ENCODE measurements around the gene NOS3. TPM values are rescaled to one million over a fixed set of nuclear protein-coding genes. Genes with fewer than 3 reads are reported as not detected.
"Not testable (repeated sequence)": the region's sequence is repeated elsewhere in the genome, so short reads cannot be mapped to it uniquely, and the experiment has no call there.

The NOS3 gene
- total RNA-seq, 1 donor from 2014 or later = 1.0 TPM

DNA sequence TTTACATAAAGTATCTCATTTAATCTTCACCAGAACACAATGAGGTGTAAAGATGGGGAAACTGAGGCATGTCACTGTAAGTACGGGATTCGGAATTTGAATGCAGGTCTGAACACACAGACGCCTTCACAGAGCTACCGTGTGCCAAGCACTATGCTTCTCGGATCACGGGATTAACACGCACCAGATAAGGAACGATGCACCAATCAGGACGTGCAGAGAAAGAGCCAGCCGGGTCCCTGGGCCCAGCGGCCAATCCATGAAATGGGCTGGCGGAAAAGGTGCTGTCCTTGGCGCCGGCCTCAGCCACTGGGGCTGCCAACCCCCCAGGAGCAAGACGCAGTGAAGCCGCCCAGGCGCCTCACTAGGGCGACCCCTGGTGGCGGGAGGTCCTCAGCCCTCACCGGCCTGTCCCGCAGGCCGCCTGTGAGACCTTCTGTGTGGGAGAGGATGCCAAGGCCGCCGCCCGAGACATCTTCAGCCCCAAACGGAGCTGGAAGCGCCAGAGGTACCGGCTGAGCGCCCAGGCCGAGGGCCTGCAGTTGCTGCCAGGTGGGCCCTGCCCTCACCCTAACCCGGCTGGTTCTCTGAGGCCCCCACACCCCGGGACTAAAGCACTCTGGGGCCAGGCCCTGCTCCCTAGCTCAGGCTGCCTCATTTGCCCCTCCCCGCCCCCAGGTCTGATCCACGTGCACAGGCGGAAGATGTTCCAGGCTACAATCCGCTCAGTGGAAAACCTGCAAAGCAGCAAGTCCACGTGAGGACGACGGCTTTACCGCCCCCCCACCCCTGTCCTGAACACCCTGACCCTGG, 17.9 kb downstream of the NOS3 start:
- H3K4me3 ChIP-seq (ENCODE audit: low read depth, low read length) = no peak overlapping the region

DNA sequence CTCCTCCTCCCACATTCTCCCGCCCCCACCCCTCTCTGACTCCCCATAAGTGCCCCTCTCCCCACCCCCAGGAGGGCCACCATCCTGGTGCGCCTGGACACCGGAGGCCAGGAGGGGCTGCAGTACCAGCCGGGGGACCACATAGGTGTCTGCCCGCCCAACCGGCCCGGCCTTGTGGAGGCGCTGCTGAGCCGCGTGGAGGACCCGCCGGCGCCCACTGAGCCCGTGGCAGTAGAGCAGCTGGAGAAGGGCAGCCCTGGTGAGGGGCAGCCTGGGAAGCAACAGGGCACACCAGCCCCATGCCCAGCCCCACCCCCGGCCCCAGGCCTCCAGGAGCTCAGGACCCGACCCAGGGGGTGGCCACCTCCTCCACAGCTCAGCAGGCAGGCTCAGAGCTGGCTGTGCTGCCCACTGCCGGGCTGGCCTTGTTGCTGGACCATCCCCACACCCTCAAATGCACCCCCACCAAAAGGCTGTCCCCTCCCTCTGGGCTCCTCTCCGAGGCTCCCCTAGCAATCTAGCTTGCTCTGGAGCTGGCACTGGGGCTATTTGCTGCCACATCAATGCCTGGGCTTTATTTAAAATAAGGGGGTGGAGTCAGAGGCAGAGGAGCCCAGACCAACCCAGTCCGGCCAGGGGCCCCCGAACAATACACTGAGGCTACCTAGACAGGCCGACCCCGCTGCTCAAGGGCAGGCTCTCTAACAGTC, 18.7 kb downstream of the NOS3 start:
- Histone ChIP-seq H3K27me3 (ENCODE audit: control insufficient read depth, insufficient read depth, low read length) (peaks cover 36% of the 10 kb centered on the region), H3K4me3 (ENCODE audit: low read depth, low read length) (no peak overlapping the region), H3K36me3 (ENCODE audit: control insufficient read depth, insufficient read depth, low read length) (no peaks in the 10 kb centered on the region)
- DNase-seq (ENCODE audit: low read depth) = no peak
- TF ChIP-seq, protein P1, sequence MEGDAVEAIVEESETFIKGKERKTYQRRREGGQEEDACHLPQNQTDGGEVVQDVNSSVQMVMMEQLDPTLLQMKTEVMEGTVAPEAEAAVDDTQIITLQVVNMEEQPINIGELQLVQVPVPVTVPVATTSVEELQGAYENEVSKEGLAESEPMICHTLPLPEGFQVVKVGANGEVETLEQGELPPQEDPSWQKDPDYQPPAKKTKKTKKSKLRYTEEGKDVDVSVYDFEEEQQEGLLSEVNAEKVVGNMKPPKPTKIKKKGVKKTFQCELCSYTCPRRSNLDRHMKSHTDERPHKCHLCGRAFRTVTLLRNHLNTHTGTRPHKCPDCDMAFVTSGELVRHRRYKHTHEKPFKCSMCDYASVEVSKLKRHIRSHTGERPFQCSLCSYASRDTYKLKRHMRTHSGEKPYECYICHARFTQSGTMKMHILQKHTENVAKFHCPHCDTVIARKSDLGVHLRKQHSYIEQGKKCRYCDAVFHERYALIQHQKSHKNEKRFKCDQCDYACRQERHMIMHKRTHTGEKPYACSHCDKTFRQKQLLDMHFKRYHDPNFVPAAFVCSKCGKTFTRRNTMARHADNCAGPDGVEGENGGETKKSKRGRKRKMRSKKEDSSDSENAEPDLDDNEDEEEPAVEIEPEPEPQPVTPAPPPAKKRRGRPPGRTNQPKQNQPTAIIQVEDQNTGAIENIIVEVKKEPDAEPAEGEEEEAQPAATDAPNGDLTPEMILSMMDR (IDR thresholded peaks at IDR 0.05; ENCODE audit: insufficient read depth, low read length, poor library complexity, severe bottlenecking) = peak; percentile 12

More for the DNA sequence above, 17.9 kb downstream of the NOS3 start:
- H3K36me3 ChIP-seq (ENCODE audit: control insufficient read depth, insufficient read depth, low read length) = no peaks in the 10 kb centered on the region
- DNase-seq (ENCODE audit: low read depth) = no peak
- TF ChIP-seq, protein P1 (IDR thresholded peaks at IDR 0.05; ENCODE audit: insufficient read depth, low read length, poor library complexity, severe bottlenecking) = peak; percentile 85
- peaks cover 32% of the 10 kb centered on the region for H3K27me3 ChIP-seq (ENCODE audit: control insufficient read depth, insufficient read depth, low read length)

GRCh38 chr7:151010037-151010306, 19.2 kb downstream of the NOS3 start:
- TF ChIP-seq, protein P1 (IDR thresholded peaks at IDR 0.05; ENCODE audit: insufficient read depth, low read length, poor library complexity, severe bottlenecking) = no peak
- H3K4me3 ChIP-seq (ENCODE audit: low read depth, low read length) = no peak overlapping the region
- no peaks in the 10 kb centered on the region for H3K36me3 ChIP-seq (ENCODE audit: control insufficient read depth, insufficient read depth, low read length)
- H3K27me3 ChIP-seq (ENCODE audit: control insufficient read depth, insufficient read depth, low read length) = peaks cover 37% of the 10 kb centered on the region
- no peak for DNase-seq (ENCODE audit: low read depth)

- TF ChIP-seq, protein P1 (IDR thresholded peaks at IDR 0.05; ENCODE audit: insufficient read depth, low read length, poor library complexity, severe bottlenecking) = no peak
- DNase-seq (ENCODE audit: low read depth) = no peak
- H3K4me3 ChIP-seq (ENCODE audit: low read depth, low read length) = no peak overlapping the region
Observed at GRCh38 chr7:151010307-151011096, 19.7 kb downstream of the NOS3 start.

DNA sequence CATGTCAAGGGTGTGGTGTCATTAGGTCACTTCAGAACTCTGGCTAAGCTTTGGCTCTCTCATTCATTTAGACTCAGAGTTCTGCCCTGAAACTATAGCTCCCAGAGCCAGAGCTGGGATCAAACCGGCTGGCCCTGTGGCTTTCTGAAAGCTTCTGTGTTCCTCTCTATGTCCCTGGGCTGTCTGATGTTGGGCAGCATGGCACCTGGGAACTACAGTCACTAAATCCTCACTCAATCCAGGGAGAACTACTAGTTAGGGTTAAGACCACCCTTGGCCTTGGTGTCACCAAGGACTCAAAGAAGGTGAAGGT, 20.2 kb downstream of the NOS3 start:
- Histone ChIP-seq H3K36me3 (ENCODE audit: control insufficient read depth, insufficient read depth, low read length) (no peaks in the 10 kb centered on the region), H3K27me3 (ENCODE audit: control insufficient read depth, insufficient read depth, low read length) (peaks cover 38% of the 10 kb centered on the region), H3K4me3 (ENCODE audit: low read depth, low read length) (no peak overlapping the region)
- no peak for DNase-seq (ENCODE audit: low read depth)
- TF ChIP-seq, protein P1 (IDR thresholded peaks at IDR 0.05; ENCODE audit: insufficient read depth, low read length, poor library complexity, severe bottlenecking) = no peak

More at GRCh38 chr7:151010307-151011096, 19.7 kb downstream of the NOS3 start:
- Histone ChIP-seq H3K27me3 (ENCODE audit: control insufficient read depth, insufficient read depth, low read length) (peaks cover 36% of the 10 kb centered on the region), H3K36me3 (ENCODE audit: control insufficient read depth, insufficient read depth, low read length) (no peaks in the 10 kb centered on the region)

GRCh38 chr7:151011616-151012015, 20.8 kb downstream of the NOS3 start:
- not testable (repeated sequence) for H3K4me3 ChIP-seq (ENCODE audit: low read depth, low read length); DNase-seq (ENCODE audit: low read depth); H3K36me3 ChIP-seq (ENCODE audit: control insufficient read depth, insufficient read depth, low read length)
- H3K27me3 ChIP-seq (ENCODE audit: control insufficient read depth, insufficient read depth, low read length) = peaks cover 41% of the 10 kb centered on the region

Measured in kidney epithelial cell (primary cell).